Adipose tissue (tissue), 3 donors: Measurements from ENCODE around the gene EEF1A2. TPM values are rescaled to one million over a fixed set of nuclear protein-coding genes. Genes with fewer than 3 reads are reported as not detected.

Experiments used
- H3K27ac ChIP-seq: one replicate; pipeline ENCODE4 v1.5.1; 2013; ENCODE audit warnings: low read depth, low read length
- WGBS, 3 donors: extraction: QIAGEN DNeasy Blood & Tissue Kit; methylation state at CpG; one replicate each; pipeline ENCODE4 v1.1.7; 2013; 5-methylcytosine and 5-hydroxymethylcytosine counted together
- polyA plus RNA-seq, 3 donors: library from polyadenylated mRNA; stranded (reverse); fragments of 200-250 nt; gene quantifications; one replicate each; pipeline ENCODE4 v1.2.3, GENCODE V29; 2013
- donor health status: healthy with polysubstance abuse.
- donor health status: Bipolar disorder and iron deficiency.
- donor health status: healthy.

The EEF1A2 gene
- polyA plus RNA-seq, 3 donors: 1.2 to 24.4 (median 3.2) TPM

- no peak overlapping the region for H3K27ac ChIP-seq
- 55 to 83% (median 81%) methylated on average over 27 to 30 of the region's 30 CpGs for WGBS, 3 donors
Measured at GRCh38 chr20:63449796-63450730, 48.8 kb downstream of the EEF1A2 start.

- H3K27ac ChIP-seq: no peak overlapping the region
- WGBS, 3 donors: 79 to 88% (median 84%) methylated on average over 5 of the region's 5 CpGs
Measured at GRCh38 chr20:63449025-63449424, 49.9 kb downstream of the EEF1A2 start.

- WGBS, 3 donors: 34 to 60% (median 48%) methylated on average over 18 of the region's 18 CpGs
- no peak overlapping the region for H3K27ac ChIP-seq
Measured at GRCh38 chr20:63448031-63448430, 50.9 kb downstream of the EEF1A2 start.

DNA sequence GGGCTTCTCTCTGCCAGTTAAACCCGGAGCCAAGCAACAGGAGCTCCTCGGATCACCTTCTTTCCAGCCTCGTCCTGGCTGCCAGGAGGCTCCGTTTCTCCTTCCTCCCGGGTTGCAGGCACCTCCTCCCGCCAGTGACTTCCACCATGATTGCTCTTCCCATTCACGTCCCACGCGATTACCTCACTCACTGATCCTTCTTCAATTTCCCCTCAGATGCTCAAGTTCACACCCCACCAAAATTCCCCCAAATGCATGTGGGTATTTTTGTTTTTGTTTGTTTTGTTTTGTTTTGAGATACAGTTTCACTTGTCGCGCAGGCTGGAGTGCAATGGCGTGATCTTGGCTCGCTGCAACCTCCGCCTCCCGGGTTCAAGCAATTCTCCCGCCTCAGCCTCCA lies 51.6 kb downstream of the EEF1A2 start:
- 72 to 77% (median 73%) methylated on average over 16 of the region's 16 CpGs for WGBS, 3 donors
- H3K27ac ChIP-seq: no peak overlapping the region

GRCh38 chr20:63446216-63447024 lies 52.5 kb downstream of the EEF1A2 start:
- H3K27ac ChIP-seq: no peak overlapping the region
- WGBS, 3 donors: 48 to 59% (median 52%) methylated on average over 31 of the region's 31 CpGs

DNA sequence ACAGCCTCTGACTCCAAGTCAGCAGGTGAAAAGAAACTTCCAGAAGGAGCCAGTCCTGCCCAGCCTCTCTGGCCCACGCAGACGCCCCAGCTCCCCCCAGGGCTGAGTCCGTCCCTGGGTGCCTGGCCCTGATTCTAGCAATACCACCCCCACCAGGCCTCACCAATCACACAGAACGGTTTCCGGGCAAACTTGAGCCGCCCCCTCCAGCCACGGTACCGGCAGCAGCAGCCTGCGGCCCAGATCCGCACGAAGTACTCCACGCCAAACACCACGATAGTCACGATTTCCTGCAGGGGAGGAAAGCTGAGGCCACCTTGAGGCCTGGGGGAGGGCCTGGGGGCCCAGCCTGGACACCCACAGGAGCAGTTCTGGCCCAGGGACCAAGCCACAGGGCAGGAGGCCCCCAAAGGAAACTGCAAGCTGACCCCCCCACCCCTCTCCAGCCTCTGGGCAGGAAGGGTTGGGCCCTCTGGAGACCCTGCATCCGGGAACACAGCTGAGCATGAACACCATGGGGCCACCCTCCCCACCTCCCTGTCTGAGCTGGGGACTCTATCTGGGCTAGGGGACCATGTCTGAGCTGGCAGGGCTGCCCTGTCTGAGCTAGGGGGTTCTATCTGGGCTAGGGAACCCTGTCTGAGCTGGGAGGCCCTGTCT lies 53.7 kb downstream of the EEF1A2 start:
- H3K27ac ChIP-seq: no peak overlapping the region
- WGBS, 3 donors: 55 to 79% (median 56%) methylated on average over 15 of the region's 15 CpGs

GRCh38 chr20:63444548-63444947 lies 54.3 kb downstream of the EEF1A2 start:
- WGBS, 3 donors: 90 to 93% (median 92%) methylated on average over 24 of the region's 24 CpGs

DNA sequence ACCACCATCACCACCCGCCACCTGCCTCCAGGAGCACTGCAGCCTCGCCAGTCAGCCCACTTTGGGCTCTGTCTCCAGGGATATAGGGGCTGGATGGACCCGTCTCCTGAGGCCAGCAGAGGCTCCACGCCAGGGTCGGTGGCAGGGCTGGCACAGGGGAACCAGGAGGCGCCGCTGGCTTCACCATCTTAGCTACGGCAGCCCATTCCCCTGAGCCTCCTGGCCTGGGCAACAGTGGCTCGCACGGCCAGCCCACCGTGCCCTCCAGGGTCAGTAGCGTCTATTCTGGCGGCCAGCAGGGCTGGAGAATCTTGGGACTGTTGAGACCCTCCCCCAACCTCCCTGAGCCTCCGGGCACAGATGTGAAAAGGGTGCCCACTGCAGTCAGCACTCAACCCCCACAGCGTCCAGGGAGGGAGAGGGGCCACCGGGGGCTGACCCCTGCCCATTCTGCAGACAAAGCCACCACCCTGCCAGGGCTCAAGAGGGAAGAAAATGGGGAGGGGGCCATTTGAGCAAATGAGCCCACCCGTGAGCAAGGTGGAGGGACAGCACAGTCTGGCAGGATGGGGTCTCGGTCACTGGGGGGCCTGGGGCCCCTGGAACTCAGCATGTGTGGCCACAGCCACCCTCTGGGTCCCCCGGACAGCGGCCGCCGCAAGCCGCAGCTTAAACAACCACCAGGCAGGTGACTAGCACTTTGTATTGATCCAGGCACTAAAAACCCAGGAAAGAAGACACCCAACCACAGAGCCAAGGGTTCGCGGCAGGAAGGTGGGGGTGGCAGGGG lies 55.1 kb downstream of the EEF1A2 start:
- no peak overlapping the region for H3K27ac ChIP-seq
- 81 to 93% (median 92%) methylated on average over 25 of the region's 25 CpGs for WGBS, 3 donors

More at GRCh38 chr20:63444548-63444947, 54.3 kb downstream of the EEF1A2 start:
- no peak overlapping the region for H3K27ac ChIP-seq

- H3K27ac ChIP-seq: no peak overlapping the region
- WGBS, 3 donors: 26 to 40% (median 29%) methylated on average over 10 to 11 of the region's 11 CpGs
Measured at GRCh38 chr20:63442100-63442493, 56.8 kb downstream of the EEF1A2 start.

GRCh38 chr20:63441136-63442099 lies 57.5 kb downstream of the EEF1A2 start:
- 39 to 48% (median 40%) methylated on average over 21 to 22 of the region's 22 CpGs for WGBS, 3 donors

GRCh38 chr20:63440366-63440955 lies 58.4 kb downstream of the EEF1A2 start:
- 79 to 81% (median 80%) methylated on average over 25 to 26 of the region's 26 CpGs for WGBS, 3 donors
- no peak overlapping the region for H3K27ac ChIP-seq

More at GRCh38 chr20:63441136-63442099, 57.5 kb downstream of the EEF1A2 start:
- H3K27ac ChIP-seq: no peak overlapping the region

- H3K27ac ChIP-seq: no peak overlapping the region
- WGBS, 3 donors: 76 to 90% (median 88%) methylated on average over 12 to 15 of the region's 15 CpGs
Measured at GRCh38 chr20:63439866-63440265, 59.0 kb downstream of the EEF1A2 start.

GRCh38 chr20:63438121-63438520 lies 60.8 kb downstream of the EEF1A2 start:
- 51 to 82% (median 77%) methylated on average over 12 of the region's 12 CpGs for WGBS, 3 donors
- no peak overlapping the region for H3K27ac ChIP-seq
